K562 (cell line): ENCODE results near the gene SAMD4A. TPM values are rescaled to one million over a fixed set of nuclear protein-coding genes. Genes with fewer than 3 reads are reported as not detected.

Experiments used
- ATAC-seq: fragments of 200-7000 bp; cut with Tn5 transposase; 3 replicates; pipeline ENCODE4 v1.9.1; 2020; ENCODE audit warnings: moderate library complexity
- BruUV-seq: library from RNA; stranded (reverse); fragments of 400-500 nt; replicated peaks from 2 replicates; lab custom pipeline; 2021; lab: Mats Ljungman, UMichigan
- CTCF ChIA-PET: fragments of 300-600 bp; formaldehyde crosslinking; extraction: SDS; loops from one replicate; lab custom pipeline; 2021; ENCODE audit warnings: low intra/inter-chr PET ratio; lab: Yijun Ruan, JAX
- POLR2A ChIA-PET: fragments of 300-600, 350-650 bp; sonication (Branson Sonifier 250); formaldehyde crosslinking; extraction: SDS; loops from one replicate; lab custom pipeline; 2021; ENCODE audit warnings: antibody characterized with exemption, inconsistent platforms; lab: Yijun Ruan, JAX
- DNase-seq, 4 experiments: peaks; one replicate each; pipeline versions ENCODE4 v3.0.0 to v3.0.0-alpha.2; 2011 to 2018; ENCODE audit warnings: low spot score in 3 of 4, mixed read lengths in 3 of 4; ENCODE audit errors: extremely low read depth in 1 of 4
- FAIRE-seq: peaks from 2 replicates; lab custom pipeline; 2011; peaks lifted over from hg19 to GRCh38; lab: Jason Lieb, UNC
- H2AFZ ChIP-seq: 2 replicates; pipeline ENCODE4 v1.6.0; 2011; ENCODE audit warnings: low read depth, low read length, control low read depth, inconsistent platforms
- H3K27ac ChIP-seq: fragments of 200-600 bp; 3 replicates; pipeline ENCODE4 v1.8.0; 2011; ENCODE audit warnings: low read depth, mild to moderate bottlenecking, control low read depth, inconsistent platforms, low read length, moderate library complexity, mixed read lengths; ENCODE audit errors: extremely low read depth
- H3K27me3 ChIP-seq, 2 experiments: fragments of 300-600 bp in 1 of 2; 2 replicates in 1 of 2; 3 replicates in 1 of 2; pipeline versions ENCODE4 v1.6.0 to v1.8.0; 2011; ENCODE audit warnings: inconsistent platforms in 2 of 2, low read length in 2 of 2, mild to moderate bottlenecking in 1 of 2, mixed read lengths in 1 of 2, moderate library complexity in 1 of 2; ENCODE audit not compliant: control insufficient read depth in 2 of 2, insufficient read depth in 2 of 2
- H3K36me3 ChIP-seq: fragments of 300-600 bp; 3 replicates; pipeline ENCODE4 v1.8.0; 2011; ENCODE audit warnings: mild to moderate bottlenecking, low read length, inconsistent platforms; ENCODE audit not compliant: control insufficient read depth, insufficient read depth
- H3K4me1 ChIP-seq, 2 experiments: fragments of 200-600 bp in 1 of 2; replicated peaks in 1 of 2; 2 replicates in 1 of 2; 3 replicates in 1 of 2; pipeline versions ENCODE4 v1.5.1 to v1.8.0; 2011; ENCODE audit warnings: inconsistent platforms in 2 of 2, low read length in 2 of 2, mild to moderate bottlenecking in 1 of 2, mixed read lengths in 1 of 2, moderate library complexity in 1 of 2; ENCODE audit not compliant: control insufficient read depth in 2 of 2, insufficient read depth in 2 of 2
- H3K4me2 ChIP-seq: 2 replicates; pipeline ENCODE4 v1.6.1; 2011; ENCODE audit warnings: low read length, control low read depth, inconsistent platforms, mixed read lengths; ENCODE audit not compliant: insufficient read depth
- H3K4me3 ChIP-seq: fragments of 200-600 bp; sonication (generic), shearing (Covaris generic); 2 replicates; pipeline ENCODE4 v1.5.1; 2016; ENCODE audit warnings: control low read depth, inconsistent platforms
- H3K79me2 ChIP-seq: fragments of 200-600 bp; 3 replicates; pipeline ENCODE4 v1.8.0; 2011; ENCODE audit warnings: low read length, inconsistent platforms; ENCODE audit not compliant: control insufficient read depth, insufficient read depth
- H3K9ac ChIP-seq, 2 experiments: 2 replicates each; pipeline versions ENCODE4 v1.6.0 to v1.6.1; 2011; ENCODE audit warnings: low read depth in 2 of 2, low read length in 2 of 2, control low read depth in 1 of 2, inconsistent platforms in 1 of 2, mild to moderate bottlenecking in 1 of 2, mixed read lengths in 1 of 2; ENCODE audit not compliant: insufficient read depth in 1 of 2
- H3K9me1 ChIP-seq: one replicate; pipeline ENCODE4 v1.6.0; 2011; ENCODE audit warnings: inconsistent platforms, mild to moderate bottlenecking, low read length, moderate library complexity; ENCODE audit not compliant: control insufficient read depth, insufficient read depth
- H3K9me3 ChIP-seq: replicated peaks from 2 replicates; pipeline ENCODE4 v1.5.1; 2011; ENCODE audit warnings: low read depth, low read length, inconsistent platforms; ENCODE audit not compliant: control insufficient read depth, insufficient read depth
- H4K20me1 ChIP-seq: replicated peaks from 2 replicates; pipeline ENCODE4 v1.6.1; 2011; ENCODE audit warnings: low read length, inconsistent platforms, mixed read lengths; ENCODE audit not compliant: control insufficient read depth, insufficient read depth
- DACH1 ChIP-seq: fragments of 450-650 bp; IDR thresholded peaks from 2 replicates; pipeline ENCODE4 v1.6.1; 2018; ENCODE audit not compliant: partially characterized antibody
- GMEB1 ChIP-seq: fragments of 250-450 bp; sonication (Bioruptor Pico); IDR thresholded peaks from 2 replicates; pipeline ENCODE4 v1.4.0; 2020; ENCODE audit warnings: mild to moderate bottlenecking
- KAT8 ChIP-seq: fragments of 450-650 bp; IDR thresholded peaks from 2 replicates; pipeline ENCODE4 v1.6.1; 2016; ENCODE audit warnings: low read depth, mild to moderate bottlenecking
- MAFK ChIP-seq: IDR thresholded peaks from 2 replicates; pipeline ENCODE4 v1.6.1; 2011; ENCODE audit warnings: low read length, improper control_type of control experiment
- MTA1 ChIP-seq: fragments of 450-650 bp; IDR thresholded peaks from 2 replicates; pipeline ENCODE4 v1.6.1; 2017; ENCODE audit warnings: borderline replicate concordance
- TSC22D4 ChIP-seq: fragments of 450-650 bp; IDR thresholded peaks from 2 replicates; pipeline ENCODE4 v1.6.1; 2016; ENCODE audit warnings: missing genetic modification characterization, missing biosample characterization, control low read depth
- ZC3H11A ChIP-seq: IDR thresholded peaks from 2 replicates; pipeline ENCODE4 v1.6.1; 2012; ENCODE audit warnings: low read depth, low read length, improper control_type of control experiment
- ZFP36 ChIP-seq: fragments of 150-350 bp; IDR thresholded peaks from 2 replicates; pipeline ENCODE4 v1.6.1; 2018; ENCODE audit warnings: low read length, low read depth; ENCODE audit not compliant: partially characterized antibody
- ZNF3 ChIP-seq: fragments of 250-450 bp; sonication (Bioruptor Pico); IDR thresholded peaks from 2 replicates; pipeline ENCODE4 v1.5.0; 2021; ENCODE audit warnings: mild to moderate bottlenecking, moderate library complexity
- ZNF316 ChIP-seq: fragments of 450-650 bp; IDR thresholded peaks from 2 replicates; pipeline ENCODE4 v1.6.1; 2016
- WGBS: fragments of 100-300 bp; shearing (Covaris generic); methylation state at CpG from one replicate; pipeline ENCODE4 v1.1.6; 2016; ENCODE audit warnings: low coverage, mixed read lengths; ENCODE audit not compliant: insufficient coverage; ENCODE audit errors: missing lambda C conversion rate; 5-methylcytosine and 5-hydroxymethylcytosine counted together
- in situ Hi-C: fragments of 300-500 bp; cut with MboI; formaldehyde crosslinking; loops from 4 replicates; pipeline ENCODE4 v1.15.0; 2018; ENCODE audit warnings: inconsistent platforms, mixed read lengths
- intact Hi-C: fragments of 100-400 bp; cut with micrococcal nuclease; formaldehyde crosslinking; loops from 2 replicates; pipeline ENCODE4 v1.14.2; 2022
- polyA plus RNA-seq, 8 experiments: library from polyadenylated mRNA; depleted of rRNA in 4 of 8; stranded (reverse) in 5 of 8; unstranded in 3 of 8; fragments of >200 nt; fragmentation: Nextera tagmentation in 2 of 8; fragmentation: Illumina TruSeq in 1 of 8; extraction: Ambion mirVana in 2 of 8; extraction: Trizol in 1 of 8; gene quantifications; 2 replicates each; pipeline versions ENCODE4 v1.2.1 to v1.2.3, GENCODE V29; 2011 to 2014; ENCODE audit warnings: inconsistent platforms in 1 of 8, missing spikeins in 1 of 8
- total RNA-seq, 7 experiments: library from RNA; depleted of rRNA in 6 of 7; stranded (reverse); fragments of >200 nt in 6 of 7; fragmentation: Illumina TruSeq in 2 of 7; extraction: Trizol in 2 of 7; gene quantifications; 2 replicates each; pipeline versions ENCODE4 v1.2.1 to v1.2.3, GENCODE V29; 2011 to 2021; ENCODE audit warnings: low replicate concordance in 1 of 7
- TF ChIP-seq, protein P1 (sequence below), 2 experiments: fragments of 450-650 bp in 1 of 2; sonication (generic) in 1 of 2; formaldehyde crosslinking in 1 of 2; IDR thresholded peaks in 1 of 2; conservative IDR thresholded peaks in 1 of 2; 2 replicates each; pipeline versions ENCODE4 v1.6.1 to v1.8.1; 2016 to 2023; ENCODE audit warnings: mild to moderate bottlenecking in 2 of 2, moderate library complexity in 2 of 2, inconsistent platforms in 1 of 2, missing genetic modification reagents in 1 of 2

Gene SAMD4A
- total and polyA plus RNA-seq, 9 of the 15 experiments (the other 6 are each of a cell fraction or from before 2014, with no cell fraction given) = 0.66 to 6.8 (median 3.3) TPM

DNA sequence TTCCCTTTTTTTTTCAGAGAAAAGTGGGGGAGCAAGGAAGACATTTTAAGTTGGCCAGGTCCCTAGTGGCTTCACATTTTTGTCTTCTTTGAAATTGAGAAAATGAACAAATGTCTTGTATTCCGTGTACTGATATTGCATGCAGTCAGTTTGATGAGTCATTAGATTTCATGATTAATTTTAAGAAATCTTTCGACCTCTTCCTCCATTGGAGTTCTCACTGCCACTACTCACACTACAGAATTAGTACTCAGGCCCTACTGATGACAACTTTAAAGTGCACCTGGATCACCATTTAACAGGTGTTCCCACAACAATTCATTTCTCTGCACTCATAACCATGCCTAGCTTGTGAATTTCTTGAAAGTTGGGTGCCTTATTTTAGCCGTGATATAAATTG, 50.5 kb downstream of the SAMD4A start:
- H3K27me3 ChIP-seq = no peaks in the 10 kb centered on the region
- no peaks in the 10 kb centered on the region; the same call in 2 of the 3 replicates for H3K79me2 ChIP-seq
- no peak overlapping the region for H3K27ac ChIP-seq
- DNase-seq = no peak
- H3K4me3 ChIP-seq = no peak overlapping the region
- peak; percentile 64 for FAIRE-seq
- no peaks in the 10 kb centered on the region for H3K36me3 ChIP-seq
- H3K9ac ChIP-seq = no peak overlapping the region
- no peaks in the 10 kb centered on the region for H3K9me3 ChIP-seq
- BruUV-seq = no TSS peak
- intact Hi-C loops = no loop called here
- no peak overlapping the region for H3K4me2 ChIP-seq
- peaks cover 0 to 9% of the 10 kb centered on the region in 2 experiments; a peak in 3 of 5 replicates for H3K4me1 ChIP-seq
- no peaks in the 10 kb centered on the region for H3K9me1 ChIP-seq
- in situ Hi-C loops = loop anchor here (5.0 kb wide), 1 partner anchor 35 kb away; no protein-coding TSS in a partner anchor
- WGBS = 36% methylated on average over 3 of the region's 3 CpGs
- no peaks in the 10 kb centered on the region; the same call in 1 of the 2 replicates for H4K20me1 ChIP-seq
- ChIA-PET POLR2A (no interaction called here), CTCF (no interaction called here)
- 0 out of 2 replicates have a peak overlapping the region, but pooled peaks have one; percentile 4 for H2AFZ ChIP-seq
- no peak for ATAC-seq
- TF ChIP-seq ZNF3 (CRISPR knock-in tag) (no peak), ZNF316 (peak; percentile 51), ZC3H11A (no peak), TSC22D4 (tag) (no peak), MAFK (no peak), DACH1 (no peak), MTA1 (no peak), ZFP36 (no peak), GMEB1 (CRISPR knock-in tag) (no peak), KAT8 (no peak)
- TF ChIP-seq, protein P1, sequence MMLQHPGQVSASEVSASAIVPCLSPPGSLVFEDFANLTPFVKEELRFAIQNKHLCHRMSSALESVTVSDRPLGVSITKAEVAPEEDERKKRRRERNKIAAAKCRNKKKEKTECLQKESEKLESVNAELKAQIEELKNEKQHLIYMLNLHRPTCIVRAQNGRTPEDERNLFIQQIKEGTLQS (IDR thresholded peaks at IDR 0.05) = peak; percentile 46
- TF ChIP-seq, protein P1 (CRISPR knock-in tag; conservative IDR thresholded peaks at IDR 0.05) = no peak
